GM23338 (cell line): ENCODE results near the gene BEND5.

Source experiments
- ETS1 ChIP-seq: IDR thresholded peaks from 2 replicates; pipeline ENCODE4 v1.6.1; 2016; ENCODE audit warnings: antibody characterized with exemption
- EZH2 ChIP-seq: fragments of 200-600 bp; sonication (generic); IDR thresholded peaks from one replicate; pipeline ENCODE4 v1.8.0; 2017; ENCODE audit warnings: antibody characterized with exemption, mild to moderate bottlenecking, low read depth; ENCODE audit not compliant: unreplicated experiment
- EZH2phosphoT487 ChIP-seq: fragments of 200-600 bp; sonication (generic); IDR thresholded peaks from one replicate; pipeline ENCODE4 v1.8.1; 2018; ENCODE audit warnings: antibody characterized with exemption; ENCODE audit not compliant: unreplicated experiment
- JUNB ChIP-seq: IDR thresholded peaks from one replicate; pipeline ENCODE4 v1.6.1; 2016; ENCODE audit warnings: antibody characterized with exemption; ENCODE audit not compliant: unreplicated experiment
- POLR2AphosphoS5 ChIP-seq: IDR thresholded peaks from 2 replicates; pipeline ENCODE4 v1.6.1; 2016; ENCODE audit warnings: antibody characterized with exemption, low read depth
- ZNF114 ChIP-seq: fragments of 250-450 bp; sonication (Bioruptor Pico); IDR thresholded peaks from 2 replicates; pipeline ENCODE4 v1.5.0; 2020; ENCODE audit warnings: mild to moderate bottlenecking, moderate library complexity
- ZNF331 ChIP-seq: fragments of 250-450 bp; sonication (Bioruptor Pico); IDR thresholded peaks from 2 replicates; pipeline ENCODE4 v1.5.0; 2020; ENCODE audit warnings: low read depth, mild to moderate bottlenecking, moderate library complexity
- TF ChIP-seq, protein P1 (sequence below), 2 experiments: fragments of 200-600 bp in 1 of 2; sonication (generic) in 1 of 2; conservative IDR thresholded peaks; 2 replicates each; pipeline versions ENCODE4 v1.5.1 to v1.6.1; 2016 to 2017; ENCODE audit warnings: antibody characterized with exemption in 2 of 2, low read depth in 2 of 2, mild to moderate bottlenecking in 2 of 2, moderate library complexity in 1 of 2
- TF ChIP-seq, protein P2 (sequence below): IDR thresholded peaks from one replicate; pipeline ENCODE4 v1.6.1; 2018; ENCODE audit warnings: antibody characterized with exemption; ENCODE audit not compliant: unreplicated experiment

- TF ChIP-seq, protein P1, sequence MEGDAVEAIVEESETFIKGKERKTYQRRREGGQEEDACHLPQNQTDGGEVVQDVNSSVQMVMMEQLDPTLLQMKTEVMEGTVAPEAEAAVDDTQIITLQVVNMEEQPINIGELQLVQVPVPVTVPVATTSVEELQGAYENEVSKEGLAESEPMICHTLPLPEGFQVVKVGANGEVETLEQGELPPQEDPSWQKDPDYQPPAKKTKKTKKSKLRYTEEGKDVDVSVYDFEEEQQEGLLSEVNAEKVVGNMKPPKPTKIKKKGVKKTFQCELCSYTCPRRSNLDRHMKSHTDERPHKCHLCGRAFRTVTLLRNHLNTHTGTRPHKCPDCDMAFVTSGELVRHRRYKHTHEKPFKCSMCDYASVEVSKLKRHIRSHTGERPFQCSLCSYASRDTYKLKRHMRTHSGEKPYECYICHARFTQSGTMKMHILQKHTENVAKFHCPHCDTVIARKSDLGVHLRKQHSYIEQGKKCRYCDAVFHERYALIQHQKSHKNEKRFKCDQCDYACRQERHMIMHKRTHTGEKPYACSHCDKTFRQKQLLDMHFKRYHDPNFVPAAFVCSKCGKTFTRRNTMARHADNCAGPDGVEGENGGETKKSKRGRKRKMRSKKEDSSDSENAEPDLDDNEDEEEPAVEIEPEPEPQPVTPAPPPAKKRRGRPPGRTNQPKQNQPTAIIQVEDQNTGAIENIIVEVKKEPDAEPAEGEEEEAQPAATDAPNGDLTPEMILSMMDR (conservative IDR thresholded peaks at IDR 0.05; ENCODE audit: low read depth in 2 of 2), result peak; percentile 35 to 54
- TF ChIP-seq POLR2AphosphoS5, result no peak
- no peak for TF ChIP-seq EZH2phosphoT487
- no peak for TF ChIP-seq JUNB
- TF ChIP-seq EZH2, result no peak
- TF ChIP-seq, protein P2, sequence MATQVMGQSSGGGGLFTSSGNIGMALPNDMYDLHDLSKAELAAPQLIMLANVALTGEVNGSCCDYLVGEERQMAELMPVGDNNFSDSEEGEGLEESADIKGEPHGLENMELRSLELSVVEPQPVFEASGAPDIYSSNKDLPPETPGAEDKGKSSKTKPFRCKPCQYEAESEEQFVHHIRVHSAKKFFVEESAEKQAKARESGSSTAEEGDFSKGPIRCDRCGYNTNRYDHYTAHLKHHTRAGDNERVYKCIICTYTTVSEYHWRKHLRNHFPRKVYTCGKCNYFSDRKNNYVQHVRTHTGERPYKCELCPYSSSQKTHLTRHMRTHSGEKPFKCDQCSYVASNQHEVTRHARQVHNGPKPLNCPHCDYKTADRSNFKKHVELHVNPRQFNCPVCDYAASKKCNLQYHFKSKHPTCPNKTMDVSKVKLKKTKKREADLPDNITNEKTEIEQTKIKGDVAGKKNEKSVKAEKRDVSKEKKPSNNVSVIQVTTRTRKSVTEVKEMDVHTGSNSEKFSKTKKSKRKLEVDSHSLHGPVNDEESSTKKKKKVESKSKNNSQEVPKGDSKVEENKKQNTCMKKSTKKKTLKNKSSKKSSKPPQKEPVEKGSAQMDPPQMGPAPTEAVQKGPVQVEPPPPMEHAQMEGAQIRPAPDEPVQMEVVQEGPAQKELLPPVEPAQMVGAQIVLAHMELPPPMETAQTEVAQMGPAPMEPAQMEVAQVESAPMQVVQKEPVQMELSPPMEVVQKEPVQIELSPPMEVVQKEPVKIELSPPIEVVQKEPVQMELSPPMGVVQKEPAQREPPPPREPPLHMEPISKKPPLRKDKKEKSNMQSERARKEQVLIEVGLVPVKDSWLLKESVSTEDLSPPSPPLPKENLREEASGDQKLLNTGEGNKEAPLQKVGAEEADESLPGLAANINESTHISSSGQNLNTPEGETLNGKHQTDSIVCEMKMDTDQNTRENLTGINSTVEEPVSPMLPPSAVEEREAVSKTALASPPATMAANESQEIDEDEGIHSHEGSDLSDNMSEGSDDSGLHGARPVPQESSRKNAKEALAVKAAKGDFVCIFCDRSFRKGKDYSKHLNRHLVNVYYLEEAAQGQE, result no peak
- TF ChIP-seq ZNF114 (CRISPR knock-in tag), result no peak
- TF ChIP-seq ETS1, result no peak
- TF ChIP-seq ZNF331 (CRISPR knock-in tag), result no peak
Measured at GRCh38 chr1:48688102-48688760, 88.5 kb downstream of the BEND5 start.
